Stimulated activated CD4-positive, alpha-beta T cell treated with anti-CD3 and anti-CD28 coated beads, Interleukin-2, amount 100 ng/mL, for 24 hours (primary cell): ENCODE data around the gene SNRNP40.

Experiments used
- DNase-seq, 2 donors: peaks; one replicate each; pipeline ENCODE4 v3.0.0-alpha.2; 2020

The SNRNP40 gene

DNA sequence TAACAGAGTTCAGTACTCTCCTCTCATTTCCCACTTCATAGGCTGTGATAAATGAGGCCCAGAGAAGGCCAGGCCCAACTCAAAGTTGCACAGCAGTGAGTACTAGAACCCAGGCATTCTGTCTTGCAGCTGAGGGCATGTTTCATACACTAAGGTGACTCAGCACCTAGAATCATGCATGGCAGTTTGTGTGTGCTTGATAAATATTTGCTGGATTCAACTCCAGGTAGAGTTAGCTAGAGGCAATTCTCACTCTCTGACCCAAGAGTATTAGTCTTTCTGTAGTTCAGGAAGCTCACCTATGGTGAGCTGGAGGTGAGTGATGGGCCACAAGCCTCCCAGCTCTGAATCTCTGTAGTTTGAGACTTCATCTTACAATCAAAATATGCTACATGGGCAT is 67.6 kb downstream of the SNRNP40 start:
- no peak for DNase-seq

DNA sequence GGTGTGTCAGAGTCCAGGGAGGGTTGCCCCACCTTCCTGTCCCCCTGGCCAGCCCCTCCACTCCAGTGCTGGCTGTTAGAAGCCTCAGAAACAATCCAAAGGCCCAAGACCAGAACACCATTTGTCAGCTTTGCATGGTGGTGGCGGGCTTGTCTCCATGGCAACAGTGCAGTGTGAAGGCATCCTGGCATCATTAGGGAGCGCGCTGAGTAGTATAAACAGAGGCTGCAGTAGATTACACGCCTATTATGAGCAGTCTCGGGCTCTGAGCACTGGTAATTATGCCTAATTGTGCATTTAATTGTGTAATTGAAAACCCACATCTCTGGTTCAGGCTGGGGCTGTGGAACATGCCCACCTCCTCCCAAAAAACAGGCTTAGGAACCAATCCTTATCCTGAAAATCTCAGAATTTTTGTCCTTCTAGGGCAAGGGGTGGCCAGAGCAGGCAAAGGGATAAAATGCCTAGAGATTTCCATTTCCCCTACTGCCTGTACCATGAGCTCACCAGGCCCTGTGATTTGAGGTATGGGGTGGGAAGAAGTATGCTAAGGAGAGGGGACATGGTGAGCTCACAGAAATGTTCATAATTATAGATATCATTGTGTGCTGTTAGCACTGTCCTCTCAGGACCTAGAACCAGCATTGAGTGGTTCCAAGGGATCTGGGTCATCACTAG is 68.6 kb downstream of the SNRNP40 start:
- DNase-seq: no peak

DNA sequence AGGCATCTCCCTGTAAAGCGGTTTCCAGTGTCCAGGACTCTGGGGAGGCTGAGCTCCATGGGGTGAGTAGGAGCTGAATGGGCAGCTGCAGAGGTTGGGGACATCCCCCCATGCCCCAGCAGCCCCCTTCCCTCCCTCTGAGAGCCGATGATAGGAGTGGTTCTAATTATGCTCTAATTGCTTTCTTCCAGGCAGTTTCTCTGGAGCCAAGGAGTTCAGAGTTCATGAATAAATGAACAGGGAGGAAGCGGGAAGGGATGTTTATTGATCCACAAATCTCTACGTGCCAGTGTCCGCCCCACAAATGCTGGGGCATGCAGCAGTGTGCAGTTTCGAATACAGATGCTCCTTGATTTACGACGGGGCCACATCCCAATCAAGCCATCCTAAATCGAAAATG is 72.5 kb downstream of the SNRNP40 start:
- DNase-seq: no peak

DNA sequence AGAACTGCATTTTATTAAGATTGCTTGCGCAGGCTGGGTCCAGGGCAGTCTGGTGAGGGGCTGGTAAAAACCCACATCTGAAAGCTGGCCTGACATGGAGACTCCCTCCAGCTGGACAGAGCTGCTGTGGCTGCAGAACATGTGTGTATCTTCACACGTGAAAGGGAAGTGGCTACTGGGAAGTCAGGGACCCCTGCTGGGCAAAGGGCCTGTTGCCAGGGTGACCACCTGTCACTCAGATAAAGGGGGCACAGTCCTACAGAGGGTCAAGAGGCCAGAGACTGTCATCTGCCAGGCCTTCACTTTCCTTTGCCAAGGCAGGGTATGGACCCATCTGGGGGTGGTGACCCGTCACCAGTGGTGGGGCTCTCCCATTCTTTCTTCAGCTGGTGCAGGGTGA is 74.4 kb downstream of the SNRNP40 start:
- no peak for DNase-seq

DNA sequence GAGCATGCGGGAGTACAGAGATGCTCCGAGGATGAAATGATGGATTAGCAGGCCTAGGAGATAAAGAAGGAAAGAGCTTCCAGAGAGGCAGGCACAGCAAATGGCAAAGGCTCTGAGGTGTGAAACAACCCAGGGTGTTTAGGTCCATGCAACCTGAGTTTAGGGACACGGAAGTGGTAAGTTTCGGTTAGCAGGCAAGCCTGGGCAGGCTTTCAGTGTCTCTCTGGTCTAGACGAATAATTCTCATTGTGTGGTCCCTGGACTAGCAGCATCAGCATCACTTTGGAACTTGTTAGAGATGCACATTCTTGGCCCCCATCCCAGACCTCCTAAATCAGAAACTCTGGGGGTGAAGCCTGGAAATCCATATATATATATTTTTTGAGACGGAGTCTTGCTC is 75.5 kb downstream of the SNRNP40 start:
- no peak for DNase-seq

DNA sequence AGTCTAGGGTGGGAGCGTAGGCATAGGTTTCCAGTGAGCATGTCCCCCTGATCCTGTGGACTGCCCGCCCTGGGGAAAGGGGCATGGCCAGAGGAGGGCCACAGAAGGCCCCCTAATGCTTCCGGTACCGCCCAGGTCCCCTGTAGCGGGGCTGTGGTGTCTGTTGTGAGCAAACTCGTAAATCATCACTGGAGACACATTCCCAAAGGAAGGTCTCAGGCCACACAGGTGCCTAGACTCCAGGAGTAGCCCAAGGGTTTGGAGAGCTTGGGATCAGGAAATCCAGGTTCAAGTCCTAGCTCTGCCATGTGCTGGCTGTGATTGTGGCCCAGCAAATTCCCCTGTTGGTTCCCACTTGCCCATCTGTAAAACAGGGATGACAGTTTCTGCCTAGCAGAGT is 77.1 kb downstream of the SNRNP40 start:
- DNase-seq: no peak

DNA sequence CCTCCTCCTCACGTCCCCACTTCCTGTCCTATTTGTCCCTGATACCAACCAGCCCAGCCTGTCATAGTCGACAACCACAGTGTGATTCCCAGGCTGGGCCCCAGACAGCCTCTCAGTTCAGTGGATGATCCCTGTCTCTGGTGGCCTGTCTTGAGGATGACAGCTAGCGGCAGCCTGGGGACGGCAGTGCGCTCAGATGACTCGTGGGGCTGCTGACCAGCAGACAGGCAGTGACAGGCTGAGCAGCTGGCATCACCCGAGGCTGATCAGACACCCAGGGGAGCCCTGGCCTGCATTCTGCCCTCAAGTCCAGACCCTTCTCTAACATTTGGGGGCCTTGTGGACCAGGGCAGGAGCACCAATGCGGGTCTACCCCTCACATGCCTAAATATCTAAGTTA is 77.9 kb downstream of the SNRNP40 start:
- DNase-seq: no peak

DNA sequence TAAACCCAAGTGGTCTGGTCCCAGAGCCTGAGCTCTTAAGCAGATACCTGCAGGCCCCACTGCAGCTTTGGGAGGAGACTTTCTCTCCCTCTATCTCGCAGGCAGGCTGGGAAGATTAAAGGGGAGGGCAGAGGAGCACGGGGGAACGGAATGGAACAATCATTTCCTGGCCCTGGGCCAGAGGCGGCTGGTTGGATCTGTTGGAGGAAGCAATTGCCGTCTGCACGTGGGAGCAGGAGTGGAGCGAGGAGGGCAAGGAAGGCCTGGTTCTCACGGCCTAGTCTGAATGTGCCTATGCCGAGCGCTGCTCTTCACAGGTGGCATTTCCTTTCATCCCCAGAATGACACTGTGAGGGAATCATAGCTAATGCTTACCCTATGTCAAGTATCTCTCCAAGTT is 80.6 kb downstream of the SNRNP40 start:
- no peak for DNase-seq

DNA sequence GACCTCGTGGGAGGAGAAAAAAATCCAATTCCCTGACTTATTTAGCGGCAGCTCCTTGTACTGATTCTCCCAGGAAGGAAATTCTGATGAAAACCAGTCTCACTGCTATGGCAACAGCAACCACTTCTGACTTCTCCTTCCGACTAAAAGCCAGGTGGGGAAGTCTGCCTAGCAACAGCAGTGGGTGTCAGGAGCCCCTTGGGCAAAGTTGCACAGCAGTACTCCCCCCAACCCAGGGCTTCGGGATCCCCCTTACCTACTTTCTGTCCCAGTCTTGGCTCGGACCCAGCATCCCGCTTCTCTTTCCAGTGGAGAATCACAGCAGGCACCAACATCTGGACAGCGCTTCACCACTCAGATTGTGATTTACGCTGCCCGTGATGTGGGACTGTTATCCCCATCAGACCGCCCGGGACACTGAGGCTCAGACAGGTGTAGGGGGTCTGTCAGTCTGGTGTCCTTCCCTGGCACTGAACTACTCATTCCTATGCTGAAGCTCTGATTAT is 81.5 kb downstream of the SNRNP40 start:
- no peak for DNase-seq

DNA sequence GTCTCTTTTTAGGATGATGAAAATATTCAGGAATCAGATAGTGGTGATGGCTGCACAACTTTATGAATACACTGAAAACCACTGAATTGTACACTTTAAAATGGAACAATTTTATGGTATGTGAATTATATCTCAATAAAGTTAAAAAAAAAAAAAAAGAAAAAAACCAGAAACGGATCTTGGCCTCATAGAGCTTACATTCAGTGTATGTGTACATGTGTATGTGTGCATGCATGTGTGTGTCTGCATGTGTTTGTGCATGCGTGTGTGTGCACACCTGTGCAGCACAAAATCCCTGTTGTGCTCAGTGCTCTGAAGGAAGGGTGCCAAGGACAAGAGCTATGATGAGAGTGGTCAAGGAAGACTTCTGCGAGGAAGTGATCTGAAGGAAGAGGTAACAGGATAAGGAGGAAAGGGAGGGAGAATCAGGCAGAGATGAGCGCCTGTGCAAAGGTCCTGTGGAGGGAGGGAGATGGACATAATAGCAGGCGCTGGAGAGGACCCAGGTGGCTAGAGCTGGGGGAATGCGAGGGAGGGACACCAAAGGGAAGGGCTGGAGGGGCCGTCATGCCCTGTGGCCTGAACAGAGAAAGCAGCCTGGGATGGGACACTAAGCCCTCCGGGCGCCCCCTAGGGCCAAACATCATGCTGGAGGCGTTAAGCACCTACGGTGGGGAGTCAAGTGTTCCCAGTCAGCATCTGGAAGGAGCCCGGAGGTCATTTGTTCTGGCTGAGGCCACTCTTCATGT is 82.1 kb downstream of the SNRNP40 start:
- no peak for DNase-seq
